WTC11 (cell line): Measurements from ENCODE around the gene MEX3C. TPM values are rescaled to one million over a fixed set of nuclear protein-coding genes. Genes with fewer than 3 reads are reported as not detected.
A peak's percentile ranks its signal among the peaks of the same experiment; 100 is the strongest.

ENCODE experiments used
- ATAC-seq: fragments of 200-7000 bp; cut with Tn5 transposase; 2 replicates; pipeline ENCODE4 v1.10.0; 2021; ENCODE audit warnings: mild to moderate bottlenecking, moderate library complexity
- CTCF ChIA-PET: fragments of 300-600 bp; sonication (Branson Sonifier 250); formaldehyde crosslinking; loops from one replicate; lab custom pipeline; 2021; ENCODE audit warnings: antibody characterized with exemption; lab: Charles Lee
- POLR2A ChIA-PET: fragments of 350-600 bp; sonication (Branson Sonifier 250); formaldehyde crosslinking; loops from one replicate; lab custom pipeline; 2021; ENCODE audit warnings: antibody characterized with exemption; lab: Charles Lee
- DNase-seq: peaks from one replicate; pipeline ENCODE4 v3.0.0; 2021; ENCODE audit warnings: low spot score
- H3K27ac Mint-ChIP-seq: 2 replicates; pipeline ENCODE4 v1.8.0; 2021; ENCODE audit warnings: mixed read lengths
- H3K27me3 Mint-ChIP-seq: 2 replicates; pipeline ENCODE4 v1.8.0; 2021; ENCODE audit warnings: low read depth, mild to moderate bottlenecking, moderate library complexity, mixed read lengths
- H3K36me3 Mint-ChIP-seq: 2 replicates; pipeline ENCODE4 v1.8.0; 2021; ENCODE audit warnings: mixed read lengths
- H3K4me1 Mint-ChIP-seq: 2 replicates; pipeline ENCODE4 v1.8.0; 2022; ENCODE audit warnings: mixed read lengths
- H3K4me3 Mint-ChIP-seq: 2 replicates; pipeline ENCODE4 v1.8.0; 2021; ENCODE audit warnings: mild to moderate bottlenecking, moderate library complexity, mixed read lengths
- H3K9me3 Mint-ChIP-seq: 2 replicates; pipeline ENCODE4 v1.8.0; 2021; ENCODE audit warnings: mixed read lengths
- KAT7 ChIP-seq: sonication (generic); formaldehyde crosslinking; IDR thresholded peaks from 2 replicates; pipeline ENCODE4 v1.8.1; 2023; ENCODE audit warnings: missing genetic modification reagents, mild to moderate bottlenecking, borderline replicate concordance
- NFE2L1 ChIP-seq: sonication (generic); formaldehyde crosslinking; IDR thresholded peaks from 2 replicates; pipeline ENCODE4 v1.8.1; 2023; ENCODE audit warnings: missing genetic modification reagents
- NFYB ChIP-seq: sonication (generic); formaldehyde crosslinking; conservative IDR thresholded peaks from 2 replicates; pipeline ENCODE4 v1.8.0; 2022; ENCODE audit warnings: low read depth, missing genetic modification reagents
- NR2C2 ChIP-seq: sonication (generic); formaldehyde crosslinking; IDR thresholded peaks from 2 replicates; pipeline ENCODE4 v1.8.0; 2022; ENCODE audit warnings: mild to moderate bottlenecking, missing genetic modification reagents
- NR3C1 ChIP-seq: sonication (generic); formaldehyde crosslinking; conservative IDR thresholded peaks from 2 replicates; pipeline ENCODE4 v1.8.1; 2023; ENCODE audit warnings: low read depth, mild to moderate bottlenecking, missing genetic modification reagents
- PRRX2 ChIP-seq: fragments of 250-450 bp; sonication (Bioruptor Pico); IDR thresholded peaks from 2 replicates; pipeline ENCODE4 v1.8.0; 2021; ENCODE audit warnings: mild to moderate bottlenecking
- SOX15 ChIP-seq: fragments of 250-450 bp; sonication (Bioruptor Pico); IDR thresholded peaks from 2 replicates; pipeline ENCODE4 v1.9.0; 2021; ENCODE audit warnings: mild to moderate bottlenecking
- ZNF263 ChIP-seq: sonication (generic); formaldehyde crosslinking; IDR thresholded peaks from 2 replicates; pipeline ENCODE4 v1.8.1; 2022; ENCODE audit warnings: low read depth, mild to moderate bottlenecking, moderate library complexity, missing genetic modification reagents
- total RNA-seq: library from RNA; stranded (reverse); gene quantifications from 3 replicates; pipeline ENCODE4 v1.2.3, GENCODE V29; 2021
- TF ChIP-seq, protein P1 (sequence below): sonication (generic); formaldehyde crosslinking; IDR thresholded peaks from 2 replicates; pipeline ENCODE4 v1.8.1; 2023; ENCODE audit warnings: mild to moderate bottlenecking, missing genetic modification reagents
- TF ChIP-seq, protein P2 (sequence below): sonication (generic); formaldehyde crosslinking; IDR thresholded peaks from 2 replicates; pipeline ENCODE4 v1.8.1; 2022; ENCODE audit warnings: low read depth, missing genetic modification reagents, borderline replicate concordance
- TF ChIP-seq, protein P3 (sequence below): sonication (generic); formaldehyde crosslinking; IDR thresholded peaks from 2 replicates; pipeline ENCODE4 v1.8.0; 2022; ENCODE audit warnings: mild to moderate bottlenecking, missing genetic modification reagents
- TF ChIP-seq, protein P4 (sequence below): sonication (generic); formaldehyde crosslinking; IDR thresholded peaks from 2 replicates; pipeline ENCODE4 v1.8.1; 2022; ENCODE audit warnings: mild to moderate bottlenecking, moderate library complexity, missing genetic modification reagents

MEX3C gene
- total RNA-seq, 1 experiment from 2014 or later = 79.4 TPM

- Mint-ChIP-seq H3K27me3 (no peaks in the 10 kb centered on the region), H3K27ac (no peak overlapping the region), H3K9me3 (peaks cover 3% of the 10 kb centered on the region), H3K4me1 (peaks cover 34% of the 10 kb centered on the region), H3K36me3 (peaks cover 8% of the 10 kb centered on the region), H3K4me3 (peak overlapping the region; percentile 96)
- CTCF ChIA-PET = interaction anchor here (1.6 to 1.8 kb wide), 3 partner anchors 9 to 86 kb away, joined by 3 to 6 read pairs (median 6); no protein-coding TSS in a partner anchor
- DNase-seq (peak; percentile 30), ATAC-seq (no peak)
- POLR2A ChIA-PET = interaction anchor here (0.6 to 2.2 kb wide), 10 partner anchors 9 to 1154 kb away, joined by 3 to 10 read pairs (median 3); partner anchors contain the start of gene SMAD4
- no peak for TF ChIP-seq NFE2L1 (CRISPR knock-in tag)
- TF ChIP-seq SOX15 = no peak
- TF ChIP-seq NFYB (CRISPR knock-in tag) = 0 out of 2 replicates have a peak, but pooled peaks have one; percentile 13
- no peak for TF ChIP-seq NR2C2 (CRISPR knock-in tag)
- peak; percentile 78 for TF ChIP-seq ZNF263 (CRISPR knock-in tag)
- TF ChIP-seq, protein P1, sequence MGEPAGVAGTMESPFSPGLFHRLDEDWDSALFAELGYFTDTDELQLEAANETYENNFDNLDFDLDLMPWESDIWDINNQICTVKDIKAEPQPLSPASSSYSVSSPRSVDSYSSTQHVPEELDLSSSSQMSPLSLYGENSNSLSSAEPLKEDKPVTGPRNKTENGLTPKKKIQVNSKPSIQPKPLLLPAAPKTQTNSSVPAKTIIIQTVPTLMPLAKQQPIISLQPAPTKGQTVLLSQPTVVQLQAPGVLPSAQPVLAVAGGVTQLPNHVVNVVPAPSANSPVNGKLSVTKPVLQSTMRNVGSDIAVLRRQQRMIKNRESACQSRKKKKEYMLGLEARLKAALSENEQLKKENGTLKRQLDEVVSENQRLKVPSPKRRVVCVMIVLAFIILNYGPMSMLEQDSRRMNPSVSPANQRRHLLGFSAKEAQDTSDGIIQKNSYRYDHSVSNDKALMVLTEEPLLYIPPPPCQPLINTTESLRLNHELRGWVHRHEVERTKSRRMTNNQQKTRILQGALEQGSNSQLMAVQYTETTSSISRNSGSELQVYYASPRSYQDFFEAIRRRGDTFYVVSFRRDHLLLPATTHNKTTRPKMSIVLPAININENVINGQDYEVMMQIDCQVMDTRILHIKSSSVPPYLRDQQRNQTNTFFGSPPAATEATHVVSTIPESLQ (CRISPR knock-in tag) = no peak
Measured at GRCh38 chr18:51196811-51197660, 445 bp downstream of the MEX3C start.

GRCh38 chr18:51196118-51196810 is 1.2 kb downstream of the MEX3C start:
- no peak for ATAC-seq
- ChIA-PET POLR2A (interaction anchor here (0.7 to 1.5 kb wide), 6 partner anchors 18 to 222 kb away, joined by 3 to 4 read pairs (median 3); no protein-coding TSS in a partner anchor), CTCF (interaction anchor here (0.5 kb wide), 1 partner anchor 23 kb away, joined by 3 read pairs; no protein-coding TSS in a partner anchor)
- TF ChIP-seq, protein P2, sequence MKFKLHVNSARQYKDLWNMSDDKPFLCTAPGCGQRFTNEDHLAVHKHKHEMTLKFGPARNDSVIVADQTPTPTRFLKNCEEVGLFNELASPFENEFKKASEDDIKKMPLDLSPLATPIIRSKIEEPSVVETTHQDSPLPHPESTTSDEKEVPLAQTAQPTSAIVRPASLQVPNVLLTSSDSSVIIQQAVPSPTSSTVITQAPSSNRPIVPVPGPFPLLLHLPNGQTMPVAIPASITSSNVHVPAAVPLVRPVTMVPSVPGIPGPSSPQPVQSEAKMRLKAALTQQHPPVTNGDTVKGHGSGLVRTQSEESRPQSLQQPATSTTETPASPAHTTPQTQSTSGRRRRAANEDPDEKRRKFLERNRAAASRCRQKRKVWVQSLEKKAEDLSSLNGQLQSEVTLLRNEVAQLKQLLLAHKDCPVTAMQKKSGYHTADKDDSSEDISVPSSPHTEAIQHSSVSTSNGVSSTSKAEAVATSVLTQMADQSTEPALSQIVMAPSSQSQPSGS = no peak
- TF ChIP-seq NR2C2 (CRISPR knock-in tag) = no peak
- no peak for TF ChIP-seq NR3C1 (CRISPR knock-in tag)
- TF ChIP-seq KAT7 (CRISPR knock-in tag) = no peak
- TF ChIP-seq, protein P3, sequence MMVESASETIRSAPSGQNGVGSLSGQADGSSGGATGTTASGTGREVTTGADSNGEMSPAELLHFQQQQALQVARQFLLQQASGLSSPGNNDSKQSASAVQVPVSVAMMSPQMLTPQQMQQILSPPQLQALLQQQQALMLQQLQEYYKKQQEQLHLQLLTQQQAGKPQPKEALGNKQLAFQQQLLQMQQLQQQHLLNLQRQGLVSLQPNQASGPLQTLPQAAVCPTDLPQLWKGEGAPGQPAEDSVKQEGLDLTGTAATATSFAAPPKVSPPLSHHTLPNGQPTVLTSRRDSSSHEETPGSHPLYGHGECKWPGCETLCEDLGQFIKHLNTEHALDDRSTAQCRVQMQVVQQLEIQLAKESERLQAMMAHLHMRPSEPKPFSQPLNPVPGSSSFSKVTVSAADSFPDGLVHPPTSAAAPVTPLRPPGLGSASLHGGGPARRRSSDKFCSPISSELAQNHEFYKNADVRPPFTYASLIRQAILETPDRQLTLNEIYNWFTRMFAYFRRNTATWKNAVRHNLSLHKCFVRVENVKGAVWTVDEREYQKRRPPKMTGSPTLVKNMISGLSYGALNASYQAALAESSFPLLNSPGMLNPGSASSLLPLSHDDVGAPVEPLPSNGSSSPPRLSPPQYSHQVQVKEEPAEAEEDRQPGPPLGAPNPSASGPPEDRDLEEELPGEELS = 0 out of 2 replicates have a peak, but pooled peaks have one; percentile 16
- TF ChIP-seq, protein P4, sequence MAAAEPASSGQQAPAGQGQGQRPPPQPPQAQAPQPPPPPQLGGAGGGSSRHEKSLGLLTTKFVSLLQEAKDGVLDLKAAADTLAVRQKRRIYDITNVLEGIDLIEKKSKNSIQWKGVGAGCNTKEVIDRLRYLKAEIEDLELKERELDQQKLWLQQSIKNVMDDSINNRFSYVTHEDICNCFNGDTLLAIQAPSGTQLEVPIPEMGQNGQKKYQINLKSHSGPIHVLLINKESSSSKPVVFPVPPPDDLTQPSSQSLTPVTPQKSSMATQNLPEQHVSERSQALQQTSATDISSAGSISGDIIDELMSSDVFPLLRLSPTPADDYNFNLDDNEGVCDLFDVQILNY (CRISPR knock-in tag) = no peak
- TF ChIP-seq PRRX2 (CRISPR knock-in tag) = no peak
- Mint-ChIP-seq H3K4me1 (peaks cover 39% of the 10 kb centered on the region), H3K27me3 (no peaks in the 10 kb centered on the region), H3K36me3 (peaks cover 8% of the 10 kb centered on the region), H3K9me3 (peaks cover 3% of the 10 kb centered on the region), H3K27ac (peak overlapping the region; percentile 50), H3K4me3 (peak overlapping the region; percentile 96)
- DNase-seq = peak; percentile 12
